Activated naive CD4-positive, alpha-beta T cell treated with Interleukin-2 at 50 U/mL for 16 hours (primary cell): Measurements from ENCODE around the gene RGS19.

Experiments
- DNase-seq: peaks from one replicate; pipeline ENCODE4 v3.0.0-alpha.2; 2020

Gene RGS19

GRCh38 chr20:64047046-64047389 lies 32.3 kb downstream of the RGS19 start:
- DNase-seq = no peak

GRCh38 chr20:64045346-64046011 lies 33.8 kb downstream of the RGS19 start:
- DNase-seq = no peak

GRCh38 chr20:64044484-64045247 lies 34.7 kb downstream of the RGS19 start:
- DNase-seq = no peak

GRCh38 chr20:64043768-64044167 lies 35.5 kb downstream of the RGS19 start:
- no peak for DNase-seq

GRCh38 chr20:64042054-64042781 lies 37.1 kb downstream of the RGS19 start:
- DNase-seq = no peak

GRCh38 chr20:64041781-64042053 lies 37.6 kb downstream of the RGS19 start:
- DNase-seq = no peak

- DNase-seq = no peak
Measured at GRCh38 chr20:64041040-64041780, 38.1 kb downstream of the RGS19 start.

GRCh38 chr20:64040231-64041039 lies 38.9 kb downstream of the RGS19 start:
- no peak for DNase-seq

- no peak for DNase-seq
Measured at GRCh38 chr20:64039293-64040160, 39.8 kb downstream of the RGS19 start.

GRCh38 chr20:64038565-64039292 lies 40.6 kb downstream of the RGS19 start:
- DNase-seq = peak; percentile 80

GRCh38 chr20:64038224-64038564 lies 41.1 kb downstream of the RGS19 start:
- no peak for DNase-seq

GRCh38 chr20:64037498-64038213 lies 41.7 kb downstream of the RGS19 start:
- peak; percentile 19 for DNase-seq

- DNase-seq = no peak
Measured at GRCh38 chr20:64037199-64037497, 42.2 kb downstream of the RGS19 start.

- DNase-seq = peak; percentile 13
Measured at GRCh38 chr20:64036346-64037198, 42.7 kb downstream of the RGS19 start.

GRCh38 chr20:64035933-64036345 lies 43.4 kb downstream of the RGS19 start, which contains the start of gene C20orf204:
C20orf204 (plus strand) TSS chr20:64036182; CDS start chr20:64036324, 142 bp downstream.
- DNase-seq = no peak

- peak; percentile 45 for DNase-seq
Measured at GRCh38 chr20:64035066-64035932, 44.0 kb downstream of the RGS19 start.

- DNase-seq = no peak
Measured at GRCh38 chr20:64033981-64034493, 45.3 kb downstream of the RGS19 start.
